Karpas-422 (cell line): ENCODE results near the gene STK40. TPM values are rescaled to one million over a fixed set of nuclear protein-coding genes. Genes with fewer than 3 reads are reported as not detected.

Source experiments
- DNase-seq: peaks from one replicate; pipeline ENCODE4 v3.0.0-alpha.2; 2015
- H2AFZ ChIP-seq: fragments of 200-600 bp; sonication (generic); 2 replicates; pipeline ENCODE4 v1.6.1; 2014; ENCODE audit warnings: antibody characterized with exemption, low read length, mixed read lengths
- H3K27ac ChIP-seq: fragments of 200-600 bp; sonication (generic); 2 replicates; pipeline ENCODE4 v1.5.1; 2014; ENCODE audit warnings: mild to moderate bottlenecking, low read length, moderate library complexity
- H3K27me3 ChIP-seq: fragments of 200-600 bp; sonication (generic); 2 replicates; pipeline ENCODE4 v1.6.1; 2014; ENCODE audit warnings: low read length, mixed read lengths
- H3K36me3 ChIP-seq: fragments of 200-600 bp; sonication (generic); 2 replicates; pipeline ENCODE4 v1.6.1; 2014; ENCODE audit warnings: low read length, mixed read lengths; ENCODE audit not compliant: insufficient read depth
- H3K4me1 ChIP-seq: fragments of 200-600 bp; sonication (generic); 2 replicates; pipeline ENCODE4 v1.6.1; 2014; ENCODE audit warnings: mild to moderate bottlenecking, low read length, mixed read lengths
- H3K4me2 ChIP-seq: fragments of 200-600 bp; sonication (generic); 2 replicates; pipeline ENCODE4 v1.6.1; 2014; ENCODE audit warnings: low read length, low read depth, mild to moderate bottlenecking; ENCODE audit not compliant: poor library complexity, severe bottlenecking
- H3K4me3 ChIP-seq: fragments of 200-600 bp; sonication (generic); 2 replicates; pipeline ENCODE4 v1.5.1; 2014; ENCODE audit warnings: mild to moderate bottlenecking, antibody characterized with exemption, low read length, mixed read lengths
- H3K79me2 ChIP-seq: fragments of 200-600 bp; sonication (generic); 2 replicates; pipeline ENCODE4 v1.6.1; 2014; ENCODE audit warnings: mild to moderate bottlenecking, low read length, mixed read lengths
- H3K9ac ChIP-seq: fragments of 200-600 bp; sonication (generic); 2 replicates; pipeline ENCODE4 v1.6.0; 2014; ENCODE audit warnings: low read length
- H3K9me2 ChIP-seq: fragments of 200-600 bp; sonication (generic), shearing (Covaris generic); replicated peaks from 2 replicates; pipeline ENCODE4 v1.6.0; 2014; ENCODE audit warnings: mild to moderate bottlenecking, low read length, moderate library complexity; ENCODE audit not compliant: insufficient read depth
- H3K9me3 ChIP-seq: fragments of 300-700, 200-600 bp; sonication (generic); 2 replicates; pipeline ENCODE4 v1.6.1; 2014; ENCODE audit warnings: low read length, mixed read lengths
- H4K20me1 ChIP-seq: fragments of 200-600 bp; sonication (generic); 2 replicates; pipeline ENCODE4 v1.6.1; 2014; ENCODE audit warnings: mild to moderate bottlenecking, antibody characterized with exemption, low read length, low read depth; ENCODE audit not compliant: insufficient read depth
- total RNA-seq: library from RNA; depleted of rRNA; stranded (reverse); fragments of >200 nt; shearing (Covaris generic); gene quantifications from 2 replicates; pipeline ENCODE4 v1.2.3, GENCODE V29; 2014; ENCODE audit warnings: low replicate concordance

Gene STK40
- total RNA-seq, 1 experiment from 2014 or later: 27.0 TPM

- Histone ChIP-seq H3K9ac (no peak overlapping the region), H3K36me3 (peaks cover 4% of the 10 kb centered on the region; the same call in 1 of the 2 replicates), H3K79me2 (no peaks in the 10 kb centered on the region), H3K27ac (no peak overlapping the region), H3K9me2 (no peaks in the 10 kb centered on the region), H2AFZ (no peak overlapping the region), H3K4me2 (no peak overlapping the region), H4K20me1 (no peaks in the 10 kb centered on the region), H3K4me1 (no peaks in the 10 kb centered on the region), H3K4me3 (no peak overlapping the region), H3K9me3 (no peaks in the 10 kb centered on the region), H3K27me3 (no peaks in the 10 kb centered on the region)
- DNase-seq: peak; percentile 77
Measured at GRCh38 chr1:36342426-36343185, 43.1 kb downstream of the STK40 start.

- H3K9ac ChIP-seq: no peak overlapping the region
- H4K20me1 ChIP-seq: no peaks in the 10 kb centered on the region
Measured at GRCh38 chr1:36341626-36342320, 44.0 kb downstream of the STK40 start.

GRCh38 chr1:36339615-36340014 lies 46.1 kb downstream of the STK40 start:
- H3K27ac ChIP-seq: no peak overlapping the region
- no peak overlapping the region for H3K4me2 ChIP-seq
- no peaks in the 10 kb centered on the region for H3K9me3 ChIP-seq
- no peaks in the 10 kb centered on the region for H4K20me1 ChIP-seq
- no peaks in the 10 kb centered on the region for H3K9me2 ChIP-seq
- no peak overlapping the region for H3K9ac ChIP-seq
- no peaks in the 10 kb centered on the region for H3K36me3 ChIP-seq
- H3K27me3 ChIP-seq: no peaks in the 10 kb centered on the region
- H3K79me2 ChIP-seq: no peaks in the 10 kb centered on the region
- DNase-seq: no peak
- H3K4me1 ChIP-seq: no peaks in the 10 kb centered on the region
- H2AFZ ChIP-seq: no peak overlapping the region
- no peak overlapping the region for H3K4me3 ChIP-seq

More at GRCh38 chr1:36341626-36342320, 44.0 kb downstream of the STK40 start:
- DNase-seq: no peak
- Histone ChIP-seq H3K27ac (no peak overlapping the region), H3K9me2 (no peaks in the 10 kb centered on the region), H3K36me3 (no peaks in the 10 kb centered on the region), H3K9me3 (no peaks in the 10 kb centered on the region), H3K4me1 (no peaks in the 10 kb centered on the region), H3K4me2 (no peak overlapping the region), H3K4me3 (no peak overlapping the region), H3K27me3 (no peaks in the 10 kb centered on the region), H3K79me2 (no peaks in the 10 kb centered on the region), H2AFZ (no peak overlapping the region)

GRCh38 chr1:36339215-36339614 lies 46.5 kb downstream of the STK40 start:
- no peaks in the 10 kb centered on the region for H3K4me1 ChIP-seq
- no peak overlapping the region for H3K4me2 ChIP-seq
- H3K9me2 ChIP-seq: no peaks in the 10 kb centered on the region
- no peak overlapping the region for H2AFZ ChIP-seq
- no peak for DNase-seq
- no peaks in the 10 kb centered on the region for H3K9me3 ChIP-seq
- H3K4me3 ChIP-seq: no peak overlapping the region
- no peaks in the 10 kb centered on the region for H3K27me3 ChIP-seq
- no peak overlapping the region for H3K27ac ChIP-seq
- H3K36me3 ChIP-seq: no peaks in the 10 kb centered on the region
- no peaks in the 10 kb centered on the region for H3K79me2 ChIP-seq
- no peaks in the 10 kb centered on the region for H4K20me1 ChIP-seq
- no peak overlapping the region for H3K9ac ChIP-seq

GRCh38 chr1:36337830-36338229 lies 47.9 kb downstream of the STK40 start:
- Histone ChIP-seq H4K20me1 (no peaks in the 10 kb centered on the region), H3K9ac (no peak overlapping the region), H3K4me2 (no peak overlapping the region), H3K36me3 (no peaks in the 10 kb centered on the region), H3K9me2 (no peaks in the 10 kb centered on the region), H2AFZ (no peak overlapping the region), H3K9me3 (no peaks in the 10 kb centered on the region), H3K79me2 (no peaks in the 10 kb centered on the region), H3K4me1 (no peaks in the 10 kb centered on the region), H3K27ac (no peak overlapping the region), H3K27me3 (no peaks in the 10 kb centered on the region), H3K4me3 (no peak overlapping the region)
- no peak for DNase-seq

GRCh38 chr1:36330940-36331339 lies 54.8 kb downstream of the STK40 start:
- no peak for DNase-seq
- Histone ChIP-seq H3K9ac (no peak overlapping the region), H3K27me3 (no peaks in the 10 kb centered on the region), H3K4me1 (no peaks in the 10 kb centered on the region), H3K4me2 (no peak overlapping the region), H4K20me1 (no peaks in the 10 kb centered on the region), H3K36me3 (no peaks in the 10 kb centered on the region), H3K9me3 (no peaks in the 10 kb centered on the region), H2AFZ (no peak overlapping the region), H3K9me2 (no peaks in the 10 kb centered on the region), H3K4me3 (no peak overlapping the region), H3K79me2 (no peaks in the 10 kb centered on the region), H3K27ac (no peak overlapping the region)

- no peak overlapping the region for H3K9ac ChIP-seq
- H3K9me3 ChIP-seq: no peaks in the 10 kb centered on the region
- H3K27me3 ChIP-seq: no peaks in the 10 kb centered on the region
- no peaks in the 10 kb centered on the region for H4K20me1 ChIP-seq
- no peak overlapping the region for H2AFZ ChIP-seq
- no peaks in the 10 kb centered on the region for H3K36me3 ChIP-seq
- H3K27ac ChIP-seq: no peak overlapping the region
- no peak overlapping the region for H3K4me2 ChIP-seq
- DNase-seq: no peak
- no peaks in the 10 kb centered on the region for H3K4me1 ChIP-seq
- no peaks in the 10 kb centered on the region for H3K9me2 ChIP-seq
- H3K4me3 ChIP-seq: no peak overlapping the region
- H3K79me2 ChIP-seq: no peaks in the 10 kb centered on the region
Measured at GRCh38 chr1:36329817-36330216, 55.9 kb downstream of the STK40 start.

- Histone ChIP-seq H3K79me2 (no peaks in the 10 kb centered on the region), H3K9me3 (no peaks in the 10 kb centered on the region), H3K36me3 (no peaks in the 10 kb centered on the region), H3K4me3 (no peak overlapping the region), H3K27ac (no peak overlapping the region), H3K4me1 (no peaks in the 10 kb centered on the region; the same call in none of the 2 replicates), H3K9ac (no peak overlapping the region), H3K9me2 (no peaks in the 10 kb centered on the region), H4K20me1 (no peaks in the 10 kb centered on the region), H3K4me2 (no peak overlapping the region), H2AFZ (no peak overlapping the region), H3K27me3 (no peaks in the 10 kb centered on the region)
- DNase-seq: no peak
Measured at GRCh38 chr1:36328713-36329112, 57.0 kb downstream of the STK40 start.
